Measurements from ENCODE around the gene RNF213. TPM values are rescaled to one million over a fixed set of nuclear protein-coding genes. Genes with fewer than 3 reads are reported as not detected.

RNF213 gene
- total RNA-seq, 1 donor from 2014 or later, result 47.3 TPM

- Mint-ChIP-seq H3K9me3 (no peaks in the 10 kb centered on the region), H3K36me3 (peaks cover 6% of the 10 kb centered on the region), H3K27ac (no peak overlapping the region), H3K4me1 (ENCODE audit: unreplicated experiment) (no peaks in the 10 kb centered on the region), H3K27me3 (no peaks in the 10 kb centered on the region), H3K4me3 (no peak overlapping the region)
- DNase-seq (ENCODE audit: extremely low spot score, unreplicated experiment), result no peak
- TF ChIP-seq CTCF (conservative IDR thresholded peaks at IDR 0.05), result no peak
Measured at GRCh38 chr17:80354336-80354735, 93.7 kb downstream of the RNF213 start.

DNA sequence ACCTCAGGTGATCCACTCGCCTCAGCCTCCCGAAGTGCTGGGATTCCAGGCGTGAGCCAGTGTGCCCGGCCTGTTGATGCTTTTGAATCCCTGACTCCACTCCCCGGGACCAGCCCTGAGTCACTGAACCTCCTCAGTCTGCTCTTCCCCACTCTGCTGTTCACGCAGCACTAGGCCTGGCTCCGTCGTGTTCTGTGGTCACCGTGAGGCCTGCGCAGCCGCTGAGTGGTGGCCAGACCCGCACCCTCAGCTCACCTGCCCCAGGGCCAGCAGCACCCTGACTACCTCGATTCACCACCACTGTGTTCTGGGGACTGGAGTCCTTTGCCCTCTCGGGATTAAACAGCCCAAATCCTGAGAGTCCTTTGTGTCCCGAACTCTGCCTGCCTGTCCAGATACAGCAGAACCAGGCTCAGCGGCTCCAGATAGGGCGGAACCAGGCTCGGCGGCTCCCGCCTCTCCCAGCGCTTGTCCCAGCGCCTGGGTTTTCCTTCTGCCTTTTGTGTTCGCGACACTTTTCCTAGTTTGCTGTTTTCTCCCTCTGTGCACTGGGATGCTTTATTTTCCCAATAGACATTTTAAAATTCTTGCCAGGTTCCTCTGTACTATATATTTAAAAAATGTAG, 95.7 kb downstream of the RNF213 start:
- no peak overlapping the region for H3K4me3 Mint-ChIP-seq
- no peaks in the 10 kb centered on the region for H3K4me1 Mint-ChIP-seq (ENCODE audit: unreplicated experiment)
- H3K36me3 Mint-ChIP-seq, result peaks cover 17% of the 10 kb centered on the region
- no peak for TF ChIP-seq CTCF (conservative IDR thresholded peaks at IDR 0.05)
- no peak overlapping the region for H3K27ac Mint-ChIP-seq
- no peaks in the 10 kb centered on the region for H3K27me3 Mint-ChIP-seq
- no peaks in the 10 kb centered on the region for H3K9me3 Mint-ChIP-seq
- no peak for DNase-seq (ENCODE audit: extremely low spot score, unreplicated experiment)

GRCh38 chr17:80358131-80358530, 97.5 kb downstream of the RNF213 start:
- Mint-ChIP-seq H3K9me3 (no peaks in the 10 kb centered on the region), H3K27me3 (no peaks in the 10 kb centered on the region), H3K4me1 (ENCODE audit: unreplicated experiment) (no peaks in the 10 kb centered on the region), H3K27ac (no peak overlapping the region), H3K36me3 (peaks cover 18% of the 10 kb centered on the region), H3K4me3 (no peak overlapping the region)
- no peak for TF ChIP-seq CTCF (conservative IDR thresholded peaks at IDR 0.05)
- DNase-seq (ENCODE audit: extremely low spot score, unreplicated experiment), result no peak

GRCh38 chr17:80358861-80359260, 98.2 kb downstream of the RNF213 start:
- no peak for DNase-seq (ENCODE audit: extremely low spot score, unreplicated experiment)
- Mint-ChIP-seq H3K27ac (no peak overlapping the region), H3K4me1 (ENCODE audit: unreplicated experiment) (no peaks in the 10 kb centered on the region), H3K36me3 (peaks cover 18% of the 10 kb centered on the region), H3K9me3 (no peaks in the 10 kb centered on the region), H3K4me3 (no peak overlapping the region), H3K27me3 (no peaks in the 10 kb centered on the region)
- TF ChIP-seq CTCF (conservative IDR thresholded peaks at IDR 0.05), result no peak

- peaks cover 18% of the 10 kb centered on the region for H3K36me3 Mint-ChIP-seq
- no peak overlapping the region for H3K4me3 Mint-ChIP-seq
- H3K4me1 Mint-ChIP-seq (ENCODE audit: unreplicated experiment), result no peaks in the 10 kb centered on the region
- H3K27ac Mint-ChIP-seq, result no peak overlapping the region
- no peaks in the 10 kb centered on the region for H3K9me3 Mint-ChIP-seq
- no peaks in the 10 kb centered on the region for H3K27me3 Mint-ChIP-seq
- no peak for DNase-seq (ENCODE audit: extremely low spot score, unreplicated experiment)
- TF ChIP-seq CTCF (conservative IDR thresholded peaks at IDR 0.05), result no peak
Measured at GRCh38 chr17:80359422-80360110, 98.9 kb downstream of the RNF213 start.

All from type B pancreatic cell (in vitro differentiated cells).